Activated CD4-positive, alpha-beta memory T cell treated with anti-CD3 and anti-CD28 coated beads for 36 hours (primary cell): ENCODE measurements around the gene NCOA4. TPM values are rescaled to one million over a fixed set of nuclear protein-coding genes. Genes with fewer than 3 reads are reported as not detected.
"Not testable (repeated sequence)": the region's sequence is repeated elsewhere in the genome, so short reads cannot be mapped to it uniquely, and the experiment has no call there.

Source experiments
- CTCF ChIA-PET: fragments of 350-600 bp; sonication (Branson Sonifier 250); formaldehyde crosslinking; loops from one replicate; lab custom pipeline; 2021; ENCODE audit warnings: antibody characterized with exemption, inconsistent platforms; lab: Charles Lee
- POLR2A ChIA-PET: fragments of 350-600 bp; sonication (Branson Sonifier 250); formaldehyde crosslinking; loops from one replicate; lab custom pipeline; 2021; ENCODE audit warnings: antibody characterized with exemption; lab: Charles Lee
- DNase-seq: peaks from one replicate; pipeline ENCODE4 v3.0.0-alpha.2; 2020
- H3K27ac Mint-ChIP-seq: one replicate; pipeline ENCODE4 v1.8.0; 2021; ENCODE audit warnings: mixed read lengths
- H3K27me3 Mint-ChIP-seq: one replicate; pipeline ENCODE4 v1.8.0; 2021; ENCODE audit warnings: mixed read lengths
- H3K36me3 Mint-ChIP-seq: one replicate; pipeline ENCODE4 v1.8.0; 2021; ENCODE audit warnings: mixed read lengths
- H3K4me1 Mint-ChIP-seq: one replicate; pipeline ENCODE4 v1.8.0; 2021; ENCODE audit warnings: low read depth, mixed read lengths
- H3K4me3 Mint-ChIP-seq: one replicate; pipeline ENCODE4 v1.8.0; 2021; ENCODE audit warnings: mild to moderate bottlenecking, mixed read lengths
- H3K9me3 Mint-ChIP-seq: one replicate; pipeline ENCODE4 v1.8.0; 2021; ENCODE audit warnings: mixed read lengths
- intact Hi-C: fragments of 100-400 bp; cut with micrococcal nuclease; formaldehyde crosslinking; loops from one replicate; pipeline ENCODE4 v1.15.1; 2023
- total RNA-seq, 2 experiments: library from RNA; stranded (reverse); gene quantifications; one replicate each; pipeline ENCODE4 v1.2.3, GENCODE V29; 2021

Gene NCOA4
- total RNA-seq, 2 experiments from 2014 or later = 79.9 to 85.3 TPM

DNA sequence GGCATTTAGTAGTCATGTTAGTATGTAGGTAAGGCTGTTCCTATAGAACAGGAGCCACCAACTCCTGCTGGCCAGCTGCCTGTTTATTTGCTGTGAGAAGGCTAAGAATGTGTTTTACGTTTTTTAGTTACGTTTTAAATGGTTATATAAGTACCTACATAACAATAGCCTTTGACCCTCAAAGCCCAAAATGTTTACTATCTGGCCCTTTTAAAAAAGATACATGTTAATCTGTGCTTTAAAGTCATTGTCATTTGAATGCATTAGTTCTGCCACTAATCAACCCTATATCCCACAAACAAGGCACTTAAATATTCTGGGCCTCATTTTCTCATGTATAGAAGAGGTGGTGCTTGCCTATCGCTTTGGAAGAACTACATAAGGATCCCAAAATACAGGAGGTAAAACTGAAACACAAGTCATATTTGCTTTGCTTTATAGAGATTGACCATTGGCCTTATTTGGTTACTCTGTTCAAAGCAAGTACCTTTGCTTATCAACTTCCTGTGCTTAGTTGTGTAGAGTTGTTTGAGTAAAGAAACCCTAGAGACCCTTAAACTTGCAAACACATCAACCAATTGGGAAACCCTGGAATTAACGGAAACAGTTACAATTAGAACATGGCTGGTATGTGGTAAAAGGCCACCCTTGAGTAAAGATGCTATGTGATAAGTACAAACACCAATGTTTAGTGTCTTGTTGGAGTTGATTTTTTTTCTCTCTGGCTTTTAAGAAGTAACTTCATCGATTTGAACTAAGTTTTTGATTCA is 32.2 kb downstream of the NCOA4 start:
- H3K4me3 Mint-ChIP-seq = no peak overlapping the region

DNA sequence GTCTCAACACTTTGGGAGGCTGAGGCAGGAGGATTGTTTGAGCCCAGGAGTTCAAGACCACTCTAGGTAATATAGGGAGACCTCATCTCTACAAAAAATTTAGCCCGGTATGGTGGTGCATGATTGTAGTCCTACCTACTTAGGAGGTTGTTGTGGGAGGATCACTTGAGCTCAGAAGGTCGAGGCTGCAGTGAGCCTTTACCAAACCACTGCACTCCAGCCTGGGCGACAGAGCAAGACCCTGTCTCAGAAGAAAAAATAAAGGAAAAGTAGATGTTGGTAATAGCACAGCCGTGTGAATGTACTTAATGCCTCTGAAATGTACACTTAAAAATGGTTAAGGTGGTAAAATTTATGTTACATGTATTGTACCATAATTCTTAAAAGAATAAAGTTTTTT is 32.9 kb downstream of the NCOA4 start:
- ChIA-PET CTCF (no interaction called here), POLR2A (interaction anchor here (0.6 kb wide), 1 partner anchor 136 kb away, joined by 3 read pairs; no protein-coding TSS in a partner anchor)
- no peaks in the 10 kb centered on the region for H3K4me1 Mint-ChIP-seq
- H3K4me3 Mint-ChIP-seq = no peak overlapping the region
- peaks cover 42% of the 10 kb centered on the region for H3K36me3 Mint-ChIP-seq
- intact Hi-C loops = no loop called here
- peak overlapping the region; percentile 42 for H3K27ac Mint-ChIP-seq
- no peaks in the 10 kb centered on the region for H3K27me3 Mint-ChIP-seq
- DNase-seq = no peak
- H3K9me3 Mint-ChIP-seq = peaks cover 8% of the 10 kb centered on the region

More for the DNA sequence above, 32.2 kb downstream of the NCOA4 start:
- CTCF ChIA-PET = no interaction called here
- Mint-ChIP-seq H3K4me1 (no peaks in the 10 kb centered on the region), H3K27ac (no peak overlapping the region), H3K9me3 (peaks cover 8% of the 10 kb centered on the region), H3K36me3 (peaks cover 42% of the 10 kb centered on the region), H3K27me3 (no peaks in the 10 kb centered on the region)
- POLR2A ChIA-PET = interaction anchor here (0.6 kb wide), 1 partner anchor 136 kb away, joined by 3 read pairs; no protein-coding TSS in a partner anchor
- intact Hi-C loops = loop anchor here (2.0 kb wide), 1 partner anchor 31 kb away; no protein-coding TSS in a partner anchor
- DNase-seq = no peak

DNA sequence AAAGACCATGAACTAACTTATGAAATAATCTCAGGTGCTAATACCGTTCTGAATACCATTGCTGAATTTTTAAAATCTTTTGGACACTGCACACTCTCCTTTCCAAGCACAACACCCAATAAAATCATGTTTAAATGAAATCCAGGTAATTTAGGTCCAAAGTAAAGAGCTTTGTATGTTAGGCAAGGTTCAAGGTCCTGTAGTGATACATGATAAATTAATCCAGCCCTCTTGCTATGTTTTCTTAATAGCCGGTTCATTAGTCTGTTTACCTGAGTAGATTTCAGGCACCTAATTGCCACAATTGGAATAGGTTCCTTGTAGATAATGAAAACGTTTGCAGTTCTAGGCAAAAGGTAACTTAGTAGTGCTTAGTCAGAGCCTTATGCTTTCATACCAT is 44.8 kb downstream of the NCOA4 start:
- H3K27me3 Mint-ChIP-seq, DNase-seq, H3K27ac Mint-ChIP-seq, POLR2A ChIA-PET, H3K4me3 Mint-ChIP-seq, CTCF ChIA-PET, H3K9me3 Mint-ChIP-seq, intact Hi-C loops, H3K4me1 Mint-ChIP-seq: not testable (repeated sequence)
- H3K36me3 Mint-ChIP-seq = peaks cover 16% of the 10 kb centered on the region

DNA sequence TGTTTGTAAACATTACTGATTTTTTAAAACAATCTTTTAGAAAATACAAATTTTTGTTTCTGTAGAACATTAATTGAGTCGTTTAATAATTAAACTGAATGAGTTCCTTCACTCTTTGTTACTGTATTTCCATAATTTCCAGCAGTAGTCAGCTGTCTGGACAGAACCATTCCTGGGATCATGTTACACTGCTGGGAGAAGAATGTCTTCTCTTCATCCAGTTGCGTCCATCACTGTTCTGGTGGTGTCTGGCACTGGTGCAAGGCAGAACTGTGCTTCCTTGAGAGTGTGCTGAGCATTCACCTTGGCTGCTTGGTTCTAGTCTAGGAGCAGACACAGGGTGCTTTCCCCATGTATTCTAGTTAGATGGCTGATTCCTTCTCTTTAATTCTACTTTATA is 46.0 kb downstream of the NCOA4 start:
- H3K4me1 Mint-ChIP-seq, POLR2A ChIA-PET, H3K4me3 Mint-ChIP-seq, intact Hi-C loops, H3K27me3 Mint-ChIP-seq, H3K27ac Mint-ChIP-seq, H3K9me3 Mint-ChIP-seq, DNase-seq: not testable (repeated sequence)
- peaks cover 16% of the 10 kb centered on the region for H3K36me3 Mint-ChIP-seq
- CTCF ChIA-PET = interaction anchor here (1.0 to 1.2 kb wide), 2 partner anchors 42 to 44 kb away, joined by 4 to 5 read pairs; no protein-coding TSS in a partner anchor

DNA sequence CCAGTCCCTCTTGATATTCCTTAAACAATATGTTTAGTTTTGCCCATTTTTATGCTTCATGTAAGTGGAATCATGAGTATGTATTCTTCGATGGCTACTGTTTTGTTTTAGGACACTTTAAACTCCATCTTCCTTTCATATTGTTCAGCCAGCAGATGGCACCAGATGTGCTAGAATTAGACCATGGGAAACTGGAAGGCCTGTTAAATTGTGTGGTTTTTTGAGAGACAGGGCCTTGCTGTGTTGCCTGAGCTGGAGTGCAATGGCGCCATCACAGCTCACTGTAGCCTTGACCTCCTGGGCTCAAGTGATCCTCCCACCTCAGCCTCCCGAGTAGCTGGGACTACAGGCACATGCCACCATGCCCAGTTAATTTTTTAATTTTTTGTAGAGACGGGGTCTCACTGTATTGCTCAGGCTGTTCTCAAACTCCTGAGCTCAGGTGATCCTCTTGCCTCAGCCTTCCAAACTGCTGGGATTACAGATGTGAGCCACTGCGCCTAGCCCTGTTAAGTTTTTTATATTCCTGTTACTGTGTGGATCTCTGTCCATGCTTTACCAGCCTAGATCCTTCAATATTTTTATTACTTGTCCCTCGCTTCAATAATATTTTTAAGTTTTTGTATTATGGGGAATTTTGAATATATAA is 46.8 kb downstream of the NCOA4 start:
- H3K4me3 Mint-ChIP-seq, H3K27me3 Mint-ChIP-seq, H3K27ac Mint-ChIP-seq, intact Hi-C loops, H3K9me3 Mint-ChIP-seq, H3K4me1 Mint-ChIP-seq, POLR2A ChIA-PET: not testable (repeated sequence)
- H3K36me3 Mint-ChIP-seq = peaks cover 20% of the 10 kb centered on the region
- CTCF ChIA-PET = interaction anchor here (1.0 to 1.2 kb wide), 2 partner anchors 43 to 45 kb away, joined by 4 to 5 read pairs; no protein-coding TSS in a partner anchor
- peak; percentile 28 for DNase-seq

DNA sequence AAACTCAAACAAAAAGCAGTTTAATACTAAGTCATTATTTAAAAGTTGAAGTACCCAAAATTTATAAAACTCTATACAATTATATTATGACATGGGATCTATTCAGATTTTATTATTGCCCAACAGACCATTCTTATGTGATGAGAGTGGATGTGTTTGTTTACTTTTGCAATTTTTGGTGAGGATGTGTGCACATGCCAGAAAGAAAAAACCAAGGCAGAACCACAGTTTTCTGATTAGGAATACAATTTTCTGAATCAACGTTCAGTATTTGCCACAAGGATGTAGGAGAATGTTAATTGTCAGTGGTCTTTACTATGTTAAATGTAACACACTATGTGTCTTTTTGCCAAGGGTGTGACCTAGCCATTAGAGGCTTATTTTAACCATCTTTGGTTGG is 49.1 kb downstream of the NCOA4 start:
- H3K27me3 Mint-ChIP-seq, H3K4me1 Mint-ChIP-seq, H3K9me3 Mint-ChIP-seq, CTCF ChIA-PET, H3K27ac Mint-ChIP-seq, intact Hi-C loops, POLR2A ChIA-PET, H3K4me3 Mint-ChIP-seq, DNase-seq: not testable (repeated sequence)
- peaks cover 15% of the 10 kb centered on the region for H3K36me3 Mint-ChIP-seq

DNA sequence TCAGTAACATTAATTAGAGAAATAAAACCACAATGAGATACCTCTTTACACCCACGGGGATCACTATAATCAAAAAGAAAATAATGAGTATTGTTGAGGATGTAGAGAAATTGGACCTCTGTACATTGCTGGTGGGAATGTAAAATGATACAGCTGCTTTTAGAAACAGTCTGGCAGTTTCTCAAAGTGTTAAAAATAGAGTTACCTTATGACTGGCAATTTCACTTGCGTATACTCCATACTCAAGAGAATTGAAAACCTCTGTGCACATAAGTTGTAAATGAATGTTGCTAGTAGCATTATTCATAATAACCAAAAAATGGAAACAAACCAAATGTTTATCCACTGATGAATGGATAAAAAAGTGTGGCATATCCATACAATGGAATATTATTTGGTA is 51.9 kb downstream of the NCOA4 start:
- Mint-ChIP-seq H3K36me3 (peaks cover 11% of the 10 kb centered on the region), H3K4me1 (peaks cover 19% of the 10 kb centered on the region)
- CTCF ChIA-PET, intact Hi-C loops, H3K9me3 Mint-ChIP-seq, H3K27me3 Mint-ChIP-seq, DNase-seq, H3K4me3 Mint-ChIP-seq, POLR2A ChIA-PET, H3K27ac Mint-ChIP-seq: not testable (repeated sequence)

DNA sequence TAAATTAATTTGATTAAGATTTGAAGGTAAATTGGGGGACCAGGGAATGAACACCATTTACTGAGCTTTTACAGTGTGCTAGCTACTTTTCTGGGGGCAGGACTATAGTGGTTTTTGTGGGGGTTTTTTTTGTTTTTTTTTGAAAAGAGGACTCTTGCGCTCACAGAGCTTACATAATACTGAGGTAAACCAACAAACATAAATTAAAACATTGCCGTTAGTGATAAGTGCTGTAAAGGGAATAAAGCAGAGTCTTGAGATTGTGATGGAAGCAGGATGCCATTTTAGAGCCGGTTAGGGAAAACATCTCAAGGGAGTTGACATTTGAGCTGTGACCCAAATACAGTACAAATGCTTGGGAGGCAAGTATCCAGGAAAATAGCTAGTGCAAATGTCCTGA is 56.4 kb downstream of the NCOA4 start:
- CTCF ChIA-PET, intact Hi-C loops, H3K27me3 Mint-ChIP-seq, H3K27ac Mint-ChIP-seq, H3K4me3 Mint-ChIP-seq, POLR2A ChIA-PET, H3K36me3 Mint-ChIP-seq, DNase-seq, H3K9me3 Mint-ChIP-seq: not testable (repeated sequence)
- peaks cover 32% of the 10 kb centered on the region for H3K4me1 Mint-ChIP-seq

DNA sequence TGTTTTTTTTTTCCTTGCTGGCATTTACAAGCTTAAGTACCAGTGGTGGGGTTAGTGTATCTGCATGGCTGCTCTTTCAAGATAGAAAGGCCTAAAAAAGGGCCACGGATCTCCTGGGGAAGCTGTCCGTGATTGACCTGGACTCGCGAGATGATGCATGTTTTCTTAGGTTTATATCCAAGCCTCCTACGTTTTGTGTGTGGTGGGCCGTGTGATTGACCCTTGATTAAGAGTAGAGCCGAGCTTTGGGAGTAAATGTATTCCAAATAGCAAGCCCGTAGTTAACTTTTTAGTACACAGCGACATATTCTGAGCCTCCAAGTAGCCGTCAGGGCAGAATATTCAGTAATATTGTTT is 57.6 kb downstream of the NCOA4 start:
- peaks cover 31% of the 10 kb centered on the region for H3K4me1 Mint-ChIP-seq
- H3K36me3 Mint-ChIP-seq, H3K9me3 Mint-ChIP-seq, DNase-seq, H3K27me3 Mint-ChIP-seq, POLR2A ChIA-PET: not testable (repeated sequence)
- peak overlapping the region; percentile 100 for H3K4me3 Mint-ChIP-seq
- peak overlapping the region; percentile 89 for H3K27ac Mint-ChIP-seq
- CTCF ChIA-PET = interaction anchor here (1.1 kb wide), 1 partner anchor 972 kb away, joined by 3 read pairs; the partner anchor contains the start of gene ZNF22
- intact Hi-C loops = loop anchor here (2.0 kb wide), 1 partner anchor 56 kb away; no protein-coding TSS in a partner anchor

DNA sequence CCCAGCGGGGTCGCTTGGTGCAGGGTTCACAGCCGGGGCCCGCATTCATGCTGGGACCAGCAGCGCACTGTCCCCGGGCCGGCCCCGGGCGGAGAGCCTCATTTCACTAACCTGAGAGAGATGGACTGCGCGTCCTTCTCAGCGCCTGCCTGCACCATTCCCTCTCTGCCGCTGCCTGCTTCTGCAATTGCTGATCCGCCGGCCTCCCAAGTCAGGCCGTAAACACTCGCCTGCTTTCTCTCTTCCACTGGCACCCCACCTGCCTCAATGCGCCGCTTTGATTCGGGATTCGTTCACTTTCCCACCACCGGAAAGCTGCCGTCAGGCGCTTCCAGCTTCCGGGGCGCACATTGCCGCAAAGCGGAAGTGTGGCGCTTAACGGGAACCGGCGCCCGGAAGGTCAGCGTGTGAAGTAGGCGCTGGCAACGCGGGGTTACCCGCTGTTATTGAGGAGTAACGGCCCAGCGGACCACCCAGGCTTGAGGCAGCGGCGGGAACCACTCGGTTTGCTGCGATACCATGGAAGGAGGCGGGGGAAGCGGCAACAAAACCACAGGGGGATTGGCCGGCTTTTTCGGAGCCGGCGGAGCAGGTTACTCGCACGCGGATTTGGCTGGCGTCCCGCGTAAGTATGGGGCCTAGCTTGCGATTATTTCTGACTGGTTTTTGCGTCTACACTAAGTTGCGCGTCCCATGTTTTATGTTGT is 58.2 kb downstream of the NCOA4 start, which contains the start of gene TIMM23:
TIMM23 (plus strand) TSS at position 384 of the 707 bp plus-strand sequence; CDS start at position 520, 136 bp downstream.
- H3K36me3 Mint-ChIP-seq, H3K9me3 Mint-ChIP-seq, H3K27me3 Mint-ChIP-seq, POLR2A ChIA-PET: not testable (repeated sequence)
- H3K4me3 Mint-ChIP-seq = peak within 1 kb of the TSS; percentile 100
- intact Hi-C loops = loop anchor here (2.0 kb wide), 1 partner anchor 57 kb away; no protein-coding TSS in a partner anchor
- peak within 1 kb of the TSS; percentile 89 for H3K27ac Mint-ChIP-seq
- peak; percentile 92 for DNase-seq
- H3K4me1 Mint-ChIP-seq = peaks cover 31% of the 10 kb centered on the region
- CTCF ChIA-PET = interaction anchor here (1.1 kb wide), 1 partner anchor 971 kb away, joined by 3 read pairs; the partner anchor contains the start of gene ZNF22

DNA sequence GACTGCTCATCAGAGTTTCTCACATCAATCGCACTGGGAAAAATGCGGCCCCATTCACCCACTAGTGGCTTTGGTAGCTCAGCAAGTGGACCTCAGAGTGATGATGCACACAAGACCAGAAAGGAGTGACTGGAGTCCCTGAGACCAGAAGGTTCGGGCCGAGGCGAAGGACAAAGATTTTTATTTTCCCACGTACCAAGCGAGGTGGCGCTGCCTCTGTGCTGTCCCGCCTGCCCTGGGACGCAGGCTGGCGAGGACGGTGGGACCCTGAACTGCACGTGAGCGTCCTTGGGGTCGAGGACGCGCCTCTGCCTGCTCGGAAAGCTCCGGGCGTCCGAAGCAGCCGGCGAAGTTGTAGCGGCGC is 58.7 kb downstream of the NCOA4 start:
- CTCF ChIA-PET, POLR2A ChIA-PET, DNase-seq, H3K27me3 Mint-ChIP-seq, H3K9me3 Mint-ChIP-seq, H3K36me3 Mint-ChIP-seq: not testable (repeated sequence)
- Mint-ChIP-seq H3K27ac (peak overlapping the region; percentile 85), H3K4me1 (peaks cover 34% of the 10 kb centered on the region), H3K4me3 (peak overlapping the region; percentile 100)
- intact Hi-C loops = loop anchor here (2.0 kb wide), 1 partner anchor 57 kb away; no protein-coding TSS in a partner anchor

DNA sequence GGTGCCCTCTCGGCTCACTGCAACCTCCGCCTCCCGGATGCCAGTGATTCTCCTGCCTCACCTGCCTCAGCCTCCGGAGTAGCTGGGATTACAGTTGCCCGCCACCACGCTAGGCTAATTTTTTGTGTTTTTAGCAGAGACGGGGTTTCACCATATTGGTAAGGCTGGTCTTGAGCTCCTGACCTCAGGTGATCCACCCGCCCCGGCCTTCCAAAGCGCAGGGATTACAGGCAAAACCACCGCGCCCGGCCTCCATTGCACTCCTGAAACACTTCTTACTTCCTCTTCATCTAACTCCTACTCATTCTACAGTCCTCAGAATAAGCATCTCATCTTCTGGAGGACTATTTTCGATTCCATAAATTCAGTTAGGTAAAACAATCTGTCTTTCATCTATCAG is 59.4 kb downstream of the NCOA4 start:
- H3K27ac Mint-ChIP-seq, intact Hi-C loops, POLR2A ChIA-PET: not testable (repeated sequence)

More for the DNA sequence above, 59.4 kb downstream of the NCOA4 start:
- H3K9me3 Mint-ChIP-seq, H3K36me3 Mint-ChIP-seq, DNase-seq, CTCF ChIA-PET, H3K27me3 Mint-ChIP-seq: not testable (repeated sequence)
- Mint-ChIP-seq H3K4me1 (peaks cover 34% of the 10 kb centered on the region), H3K4me3 (peak overlapping the region; percentile 100)
